Measurements from ENCODE around the gene OR5K1. TPM values are rescaled to one million over a fixed set of nuclear protein-coding genes. Genes with fewer than 3 reads are reported as not detected.

OR5K1 gene
- total RNA-seq, 2 donors from 2014 or later: not detected

GRCh38 chr3:98514948-98515347 lies 51.9 kb downstream of the OR5K1 start:
- H3K9me3 ChIP-seq: no peaks in the 10 kb centered on the region

GRCh38 chr3:98518816-98519215 lies 55.8 kb downstream of the OR5K1 start:
- Histone ChIP-seq H3K27ac (no peak overlapping the region), H3K27me3 (no peaks in the 10 kb centered on the region), H3K4me3 (no peak overlapping the region), H3K36me3 (peaks cover 14% of the 10 kb centered on the region), H3K4me1 (peaks cover 0 to 16% of the 10 kb centered on the region in 2 donors), H3K9me3 (no peaks in the 10 kb centered on the region)
- no peak for TF ChIP-seq CTCF (IDR thresholded peaks at IDR 0.05)
- DNase-seq (ENCODE audit: low spot score): no peak

More at GRCh38 chr3:98514948-98515347, 51.9 kb downstream of the OR5K1 start:
- Histone ChIP-seq H3K27me3 (no peaks in the 10 kb centered on the region), H3K4me3 (no peak overlapping the region), H3K36me3 (peaks cover 23% of the 10 kb centered on the region), H3K27ac (no peak overlapping the region), H3K4me1 (no peaks in the 10 kb centered on the region)
- TF ChIP-seq CTCF (IDR thresholded peaks at IDR 0.05): no peak
- DNase-seq (ENCODE audit: low spot score): no peak

GRCh38 chr3:98519351-98519750 lies 56.4 kb downstream of the OR5K1 start:
- H3K27me3 ChIP-seq: no peaks in the 10 kb centered on the region
- no peak for TF ChIP-seq CTCF (IDR thresholded peaks at IDR 0.05)
- no peak for DNase-seq (ENCODE audit: low spot score)
- H3K36me3 ChIP-seq: peaks cover 14% of the 10 kb centered on the region
- no peaks in the 10 kb centered on the region for H3K9me3 ChIP-seq
- H3K27ac ChIP-seq: no peak overlapping the region
- H3K4me1 ChIP-seq: peaks cover 0 to 16% of the 10 kb centered on the region in 2 donors
- no peak overlapping the region for H3K4me3 ChIP-seq

GRCh38 chr3:98521897-98522543 lies 59.0 kb downstream of the OR5K1 start:
- peak; percentile 63 for DNase-seq (ENCODE audit: low spot score)
- H3K9me3 ChIP-seq: no peaks in the 10 kb centered on the region
- H3K27ac ChIP-seq: peak overlapping the region; percentile 90 to 96
- no peaks in the 10 kb centered on the region for H3K27me3 ChIP-seq
- TF ChIP-seq CTCF (IDR thresholded peaks at IDR 0.05): no peak
- H3K4me1 ChIP-seq: peaks cover 0 to 16% of the 10 kb centered on the region in 2 donors
- peaks cover 6% of the 10 kb centered on the region for H3K36me3 ChIP-seq
- peak overlapping the region; percentile 56 to 74 for H3K4me3 ChIP-seq

Other genes starting within 250 kb of the OR5K1 start
- gene OR5H6, start 199.0 kb upstream of the OR5K1 start, total RNA-seq: not detected
- not detected for gene OR5H2, start 180.7 kb upstream of the OR5K1 start, total RNA-seq
- gene OR5K4, start 109.3 kb upstream of the OR5K1 start, total RNA-seq: not detected
- gene OR5K3, start 72.5 kb upstream of the OR5K1 start, total RNA-seq: not detected
- not detected for gene OR5K2, start 34.5 kb downstream of the OR5K1 start, total RNA-seq
- gene CLDND1, start 59.7 kb downstream of the OR5K1 start, total RNA-seq: 100 to 1,000 TPM; 138 to 152 TPM
- gene GPR15, start 68.8 kb downstream of the OR5K1 start, total RNA-seq: not detected
- gene CPOX, start 130.4 kb downstream of the OR5K1 start, total RNA-seq: 1 to 10 TPM; 7.8 to 9.1 TPM

All from right atrium auricular region (tissue), 2 donors.